ENCODE data around the gene PCDHGB3. TPM values are rescaled to one million over a fixed set of nuclear protein-coding genes. Genes with fewer than 3 reads are reported as not detected.
"Not testable (repeated sequence)": the region's sequence is repeated elsewhere in the genome, so short reads cannot be mapped to it uniquely, and the experiment has no call there.

PCDHGB3 gene
- total and polyA plus RNA-seq, 9 of the 15 experiments (the other 6 are each of a cell fraction or from before 2014, with no cell fraction given) = 0.05 to 0.19 (median 0.11) TPM; not detected in 2

GRCh38 chr5:141346017-141346416 is 24.0 kb upstream of the PCDHGB3 start:
- WGBS (ENCODE audit: insufficient coverage, low coverage, missing lambda C conversion rate) = 19% methylated on average over 3 of the region's 35 CpGs
- H3K79me2 ChIP-seq (ENCODE audit: control insufficient read depth, insufficient read depth, low read length); POLR2A ChIA-PET: not testable (repeated sequence)

GRCh38 chr5:141349917-141350619 is 20.0 kb upstream of the PCDHGB3 start, which contains the start of gene PCDHGB1:
Gene PCDHGB1 (plus strand): TSS chr5:141350099. CDS start chr5:141350261, 162 bp downstream.
- FAIRE-seq (peak; percentile 86), ATAC-seq (peak; percentile 99), DNase-seq (ENCODE audit: extremely low read depth in 1 of 4, low spot score in 3 of 4) (peak; percentile 44 to 75 (median 62))
- ChIA-PET POLR2A (interaction anchor here (0.5 to 1.2 kb wide), 4 partner anchors 20 to 521 kb away, joined by 3 read pairs; no protein-coding TSS in a partner anchor), CTCF (ENCODE audit: low intra/inter-chr PET ratio) (interaction anchor here (0.6 to 1.5 kb wide), 7 partner anchors 12 to 1483 kb away, joined by 3 to 9 read pairs (median 4); partner anchors contain the start of gene PCDHGA2)
- TSS peak; percentile 42 for BruUV-seq (replicated peaks)
- H3K4me1 ChIP-seq (replicated peaks in 1 of 2; ENCODE audit: control insufficient read depth in 2 of 2, insufficient read depth in 2 of 2, low read length in 2 of 2) = peaks cover 0 to 2% of the 10 kb centered on the region in 2 experiments; a peak in 2 of 5 replicates
- no peaks in the 10 kb centered on the region for H3K9me3 ChIP-seq (replicated peaks; ENCODE audit: control insufficient read depth, insufficient read depth, low read depth, low read length)
- H4K20me1 ChIP-seq (replicated peaks; ENCODE audit: control insufficient read depth, insufficient read depth, low read length) = no peaks in the 10 kb centered on the region
- H3K4me2 ChIP-seq (ENCODE audit: insufficient read depth, low read length) = peak within 1 kb of the TSS; percentile 77
- H3K4me3 ChIP-seq = peak within 1 kb of the TSS; percentile 43
- H3K36me3 ChIP-seq (ENCODE audit: control insufficient read depth, insufficient read depth, low read length) = no peaks in the 10 kb centered on the region
- peak within 1 kb of the TSS in 1 of 2 experiments; percentile 83; a peak in 1 of 4 replicates for H3K9ac ChIP-seq (ENCODE audit: insufficient read depth in 1 of 2, low read depth in 2 of 2, low read length in 2 of 2)
- 3% methylated on average over 29 of the region's 29 CpGs for WGBS (ENCODE audit: insufficient coverage, low coverage, missing lambda C conversion rate)
- no peaks in the 10 kb centered on the region for H3K79me2 ChIP-seq (ENCODE audit: control insufficient read depth, insufficient read depth, low read length)
- intact Hi-C loops (cut with micrococcal nuclease) (no loop called here), in situ Hi-C loops (cut with MboI) (no loop called here)
- no peak within 1 kb of the TSS for H3K27ac ChIP-seq (ENCODE audit: extremely low read depth, low read depth, low read length)
- H3K9me1 ChIP-seq (ENCODE audit: control insufficient read depth, insufficient read depth, low read length) = no peaks in the 10 kb centered on the region
- peaks cover 0 to 12% of the 10 kb centered on the region in 2 experiments; a peak in 3 of 5 replicates for H3K27me3 ChIP-seq (ENCODE audit: control insufficient read depth in 2 of 2, insufficient read depth in 2 of 2, low read length in 2 of 2)
- peak within 1 kb of the TSS; percentile 87 for H2AFZ ChIP-seq (ENCODE audit: low read depth, low read length)
- TF ChIP-seq CBX3 (IDR thresholded peaks at IDR 0.05; ENCODE audit: borderline replicate concordance in 1 of 2, low read length in 2 of 2) (0 out of 3 replicates have a peak, but pooled peaks of 1 of the 2 experiments have one; percentile 17), CTCF (IDR thresholded peaks at IDR 0.05 in 2 of 3, conservative IDR thresholded peaks at IDR 0.05 in 1 of 3; ENCODE audit: insufficient read depth in 2 of 3, low read depth in 1 of 3, low read length in 3 of 3) (peak; percentile 73 to 84 (median 81)), PRPF4 (IDR thresholded peaks at IDR 0.05; ENCODE audit: insufficient read depth, low read depth, low read length, poor library complexity, severe bottlenecking) (no peak), RAD21 (CRISPR knock-in tag; conservative IDR thresholded peaks at IDR 0.05 in 1 of 2, IDR thresholded peaks at IDR 0.05 in 1 of 2) (peak; percentile 59 to 62), EP300 (IDR thresholded peaks at IDR 0.05; ENCODE audit: low read length) (no peak), POLR2A (conservative IDR thresholded peaks at IDR 0.05) (no peak), ELF1 (tag; IDR thresholded peaks at IDR 0.05) (0 out of 2 replicates have a peak, but pooled peaks have one; percentile 40), TRIM25 (IDR thresholded peaks at IDR 0.05; ENCODE audit: borderline replicate concordance) (no peak), CTBP1 (IDR thresholded peaks at IDR 0.05; ENCODE audit: borderline replicate concordance) (0 out of 2 replicates have a peak, but pooled peaks have one; percentile 12), ETV1 (tag; conservative IDR thresholded peaks at IDR 0.05; ENCODE audit: low read depth) (peak; percentile 43; the same call in 1 of the 2 replicates)

More at GRCh38 chr5:141346017-141346416, 24.0 kb upstream of the PCDHGB3 start:
- in situ Hi-C loops (cut with MboI); BruUV-seq (replicated peaks); H3K4me2 ChIP-seq (ENCODE audit: insufficient read depth, low read length); H4K20me1 ChIP-seq (replicated peaks; ENCODE audit: control insufficient read depth, insufficient read depth, low read length); CTCF ChIA-PET (ENCODE audit: low intra/inter-chr PET ratio); intact Hi-C loops (cut with micrococcal nuclease); DNase-seq (ENCODE audit: extremely low read depth in 1 of 4, low spot score in 3 of 4); H3K9me1 ChIP-seq (ENCODE audit: control insufficient read depth, insufficient read depth, low read length); H3K9ac ChIP-seq (ENCODE audit: insufficient read depth in 1 of 2, low read depth in 2 of 2, low read length in 2 of 2); H2AFZ ChIP-seq (ENCODE audit: low read depth, low read length); H3K4me1 ChIP-seq (replicated peaks in 1 of 2; ENCODE audit: control insufficient read depth in 2 of 2, insufficient read depth in 2 of 2, low read length in 2 of 2); FAIRE-seq; H3K9me3 ChIP-seq (replicated peaks; ENCODE audit: control insufficient read depth, insufficient read depth, low read depth, low read length); ATAC-seq; H3K36me3 ChIP-seq (ENCODE audit: control insufficient read depth, insufficient read depth, low read length); H3K4me3 ChIP-seq; H3K27ac ChIP-seq (ENCODE audit: extremely low read depth, low read depth, low read length); H3K27me3 ChIP-seq (ENCODE audit: control insufficient read depth in 2 of 2, insufficient read depth in 2 of 2, low read length in 2 of 2): not testable (repeated sequence)

All from K562 (cell line).